HepG2 (cell line): Measurements from ENCODE around the gene PHACTR3. TPM values are rescaled to one million over a fixed set of nuclear protein-coding genes. Genes with fewer than 3 reads are reported as not detected.

Experiments used
- ATAC-seq: fragments of 200-7000 bp; cut with Tn5 transposase; 3 replicates; pipeline ENCODE4 v1.9.1; 2020; ENCODE audit warnings: mild to moderate bottlenecking, moderate library complexity
- BruUV-seq: library from RNA; stranded (reverse); fragments of 400-500 nt; replicated peaks from 2 replicates; lab custom pipeline; 2021; lab: Mats Ljungman, UMichigan
- CTCF ChIA-PET: fragments of 300-600 bp; formaldehyde crosslinking; extraction: SDS; loops from one replicate; lab custom pipeline; 2021; ENCODE audit warnings: low total read pairs, inconsistent platforms, low intra/inter-chr PET ratio; lab: Yijun Ruan, JAX
- POLR2A ChIA-PET: fragments of 350-600 bp; sonication (Branson Sonifier 250); formaldehyde crosslinking; loops from one replicate; lab custom pipeline; 2020; ENCODE audit warnings: antibody characterized with exemption, inconsistent platforms; lab: Yijun Ruan, JAX
- DNase-seq: peaks from one replicate; pipeline ENCODE4 v3.0.0-alpha.2; 2015; ENCODE audit warnings: low spot score
- FAIRE-seq: peaks from 3 replicates; lab custom pipeline; 2011; peaks lifted over from hg19 to GRCh38; lab: Jason Lieb, UNC
- H2AFZ ChIP-seq: one replicate; pipeline ENCODE4 v1.6.1; 2011; ENCODE audit warnings: low read length, inconsistent platforms
- H3K27ac ChIP-seq: fragments of 300-600 bp; 3 replicates; pipeline ENCODE4 v1.8.0; 2011; ENCODE audit warnings: mixed run types, mild to moderate bottlenecking, mixed read lengths, low read length, inconsistent platforms; ENCODE audit not compliant: insufficient read depth; ENCODE audit errors: extremely low read length
- H3K27me3 ChIP-seq, 2 experiments: fragments of 200-600 bp in 1 of 2; 2 replicates in 1 of 2; 3 replicates in 1 of 2; pipeline versions ENCODE4 v1.6.0 to v1.8.0; 2011; ENCODE audit warnings: low read length in 2 of 2, mild to moderate bottlenecking in 2 of 2, moderate library complexity in 2 of 2, inconsistent platforms in 1 of 2; ENCODE audit not compliant: insufficient read depth in 2 of 2, control insufficient read depth in 1 of 2
- H3K36me3 ChIP-seq, 2 experiments: fragments of 200-600 bp in 1 of 2; replicated peaks in 1 of 2; 2 replicates in 1 of 2; 3 replicates in 1 of 2; pipeline versions ENCODE4 v1.5.1 to v1.8.0; 2011; ENCODE audit warnings: low read length in 2 of 2, inconsistent platforms in 1 of 2; ENCODE audit not compliant: insufficient read depth in 2 of 2, control insufficient read depth in 1 of 2
- H3K4me1 ChIP-seq: 2 replicates; pipeline ENCODE4 v1.5.1; 2012; ENCODE audit warnings: low read length, inconsistent platforms; ENCODE audit not compliant: insufficient read depth
- H3K4me2 ChIP-seq: 2 replicates; pipeline ENCODE4 v1.6.0; 2011; ENCODE audit warnings: low read depth, low read length, inconsistent platforms
- H3K4me3 ChIP-seq, 3 experiments: fragments of 200-600 bp in 1 of 3; sonication (generic), shearing (Covaris generic) in 1 of 3; replicated peaks in 1 of 3; 2 replicates each; pipeline ENCODE4 v1.5.1; 2011 to 2016; ENCODE audit warnings: low read length in 3 of 3, inconsistent platforms in 2 of 3, low read depth in 2 of 3, mild to moderate bottlenecking in 2 of 3, control low read depth in 1 of 3, mixed read lengths in 1 of 3; ENCODE audit not compliant: insufficient read depth in 1 of 3
- H3K79me2 ChIP-seq: one replicate; pipeline ENCODE4 v1.6.1; 2011; ENCODE audit warnings: low read length, inconsistent platforms; ENCODE audit not compliant: insufficient read depth
- H3K9ac ChIP-seq: 2 replicates; pipeline ENCODE4 v1.6.0; 2011; ENCODE audit warnings: mild to moderate bottlenecking, low read depth, low read length, inconsistent platforms; ENCODE audit not compliant: insufficient read depth
- H3K9me3 ChIP-seq: 2 replicates; pipeline ENCODE4 v1.5.1; 2012; ENCODE audit warnings: mild to moderate bottlenecking, low read length
- H4K20me1 ChIP-seq: 2 replicates; pipeline ENCODE4 v1.6.0; 2011; ENCODE audit warnings: inconsistent platforms, mild to moderate bottlenecking, low read length, moderate library complexity; ENCODE audit not compliant: insufficient read depth
- ZMYM3 ChIP-seq: sonication (generic); formaldehyde crosslinking; IDR thresholded peaks from 2 replicates; pipeline ENCODE4 v1.5.1; 2020; ENCODE audit warnings: mild to moderate bottlenecking, missing genetic modification reagents
- WGBS: methylation state at CpG from one replicate; pipeline ENCODE4 v1.1.6; 2017; ENCODE audit warnings: low lambda C conversion rate; 5-methylcytosine and 5-hydroxymethylcytosine counted together
- in situ Hi-C: cut with HindIII; loops from 2 replicates; pipeline ENCODE4 v1.10.0; 2017; ENCODE audit warnings: low pct_unique_long_range_greater_than_20kb; ENCODE audit not compliant: extremely low pct_ligation_motif_present
- intact Hi-C: fragments of 100-400 bp; cut with micrococcal nuclease; formaldehyde crosslinking; loops from one replicate; pipeline ENCODE4 v1.10.0; 2022; ENCODE audit not compliant: unreplicated experiment
- polyA plus RNA-seq, 8 experiments: library from polyadenylated mRNA; depleted of rRNA in 3 of 8; stranded (reverse) in 7 of 8; unstranded in 1 of 8; fragments of >200 nt; fragmentation: Illumina TruSeq in 4 of 8; extraction: Trizol in 4 of 8; gene quantifications; 2 replicates each; pipeline versions ENCODE4 v1.2.1 to v1.2.3, GENCODE V29; 2011 to 2016; ENCODE audit warnings: low read depth in 4 of 8, missing spikeins in 1 of 8, mixed read lengths in 1 of 8; ENCODE audit not compliant: insufficient read depth in 1 of 8
- total RNA-seq, 5 experiments: library from RNA; depleted of rRNA; stranded (reverse); fragments of >200 nt; fragmentation: Illumina TruSeq; extraction: Trizol; gene quantifications; 2 replicates each; pipeline ENCODE4 v1.2.3, GENCODE V29; 2016; ENCODE audit warnings: low read depth in 1 of 5
- TF ChIP-seq, protein P1 (sequence below): sonication (generic); formaldehyde crosslinking; IDR thresholded peaks from 2 replicates; pipeline ENCODE4 v1.4.0; 2020; ENCODE audit warnings: low read depth, mild to moderate bottlenecking, missing genetic modification reagents
- TF ChIP-seq, protein P2 (sequence below): IDR thresholded peaks from 2 replicates; pipeline ENCODE4 v1.6.1; 2016; ENCODE audit warnings: low read depth, missing genetic modification reagents, missing compliant biosample characterization

Gene PHACTR3
- total and polyA plus RNA-seq, 2 of the 13 experiments (the other 11 are each of a cell fraction or from before 2014, with no cell fraction given) = not detected

DNA sequence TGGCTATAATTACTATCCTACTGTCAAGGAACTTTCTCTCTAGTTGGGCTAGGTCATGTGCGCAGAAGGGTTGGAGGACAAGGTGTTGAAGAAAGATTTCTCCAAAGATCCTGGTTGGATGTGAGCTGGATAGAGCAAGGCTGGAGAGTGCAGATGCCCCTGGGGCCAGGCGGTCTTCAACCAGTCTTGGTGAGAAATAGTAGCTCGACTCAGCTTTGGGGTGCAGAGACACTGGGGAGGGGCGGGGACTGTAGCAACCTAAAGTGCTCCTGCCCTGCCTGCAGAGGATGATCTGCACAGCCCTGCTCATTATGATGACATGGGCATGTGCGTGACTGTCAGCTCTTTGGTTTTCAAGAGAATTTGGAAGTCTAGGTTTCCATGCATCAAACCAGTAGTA, 35.9 kb downstream of the PHACTR3 start:
- intact Hi-C loops (no loop called here), in situ Hi-C loops (no loop called here)
- Histone ChIP-seq H3K4me3 (no peak overlapping the region), H4K20me1 (no peaks in the 10 kb centered on the region), H3K27ac (no peak overlapping the region), H3K27me3 (peaks cover 0 to 21% of the 10 kb centered on the region in 2 experiments; a peak in 2 of 5 replicates), H3K9me3 (no peaks in the 10 kb centered on the region), H2AFZ (no peak overlapping the region), H3K9ac (no peak overlapping the region), H3K36me3 (no peaks in the 10 kb centered on the region), H3K79me2 (no peaks in the 10 kb centered on the region), H3K4me2 (no peak overlapping the region), H3K4me1 (no peaks in the 10 kb centered on the region)
- POLR2A ChIA-PET = no interaction called here
- DNase-seq (no peak), ATAC-seq (no peak), FAIRE-seq (no peak)
- no TSS peak for BruUV-seq
- WGBS = 13% methylated on average over 5 of the region's 5 CpGs
- TF ChIP-seq, protein P1, sequence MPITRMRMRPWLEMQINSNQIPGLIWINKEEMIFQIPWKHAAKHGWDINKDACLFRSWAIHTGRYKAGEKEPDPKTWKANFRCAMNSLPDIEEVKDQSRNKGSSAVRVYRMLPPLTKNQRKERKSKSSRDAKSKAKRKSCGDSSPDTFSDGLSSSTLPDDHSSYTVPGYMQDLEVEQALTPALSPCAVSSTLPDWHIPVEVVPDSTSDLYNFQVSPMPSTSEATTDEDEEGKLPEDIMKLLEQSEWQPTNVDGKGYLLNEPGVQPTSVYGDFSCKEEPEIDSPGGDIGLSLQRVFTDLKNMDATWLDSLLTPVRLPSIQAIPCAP (CRISPR knock-in tag) = no peak
- TF ChIP-seq, protein P2, sequence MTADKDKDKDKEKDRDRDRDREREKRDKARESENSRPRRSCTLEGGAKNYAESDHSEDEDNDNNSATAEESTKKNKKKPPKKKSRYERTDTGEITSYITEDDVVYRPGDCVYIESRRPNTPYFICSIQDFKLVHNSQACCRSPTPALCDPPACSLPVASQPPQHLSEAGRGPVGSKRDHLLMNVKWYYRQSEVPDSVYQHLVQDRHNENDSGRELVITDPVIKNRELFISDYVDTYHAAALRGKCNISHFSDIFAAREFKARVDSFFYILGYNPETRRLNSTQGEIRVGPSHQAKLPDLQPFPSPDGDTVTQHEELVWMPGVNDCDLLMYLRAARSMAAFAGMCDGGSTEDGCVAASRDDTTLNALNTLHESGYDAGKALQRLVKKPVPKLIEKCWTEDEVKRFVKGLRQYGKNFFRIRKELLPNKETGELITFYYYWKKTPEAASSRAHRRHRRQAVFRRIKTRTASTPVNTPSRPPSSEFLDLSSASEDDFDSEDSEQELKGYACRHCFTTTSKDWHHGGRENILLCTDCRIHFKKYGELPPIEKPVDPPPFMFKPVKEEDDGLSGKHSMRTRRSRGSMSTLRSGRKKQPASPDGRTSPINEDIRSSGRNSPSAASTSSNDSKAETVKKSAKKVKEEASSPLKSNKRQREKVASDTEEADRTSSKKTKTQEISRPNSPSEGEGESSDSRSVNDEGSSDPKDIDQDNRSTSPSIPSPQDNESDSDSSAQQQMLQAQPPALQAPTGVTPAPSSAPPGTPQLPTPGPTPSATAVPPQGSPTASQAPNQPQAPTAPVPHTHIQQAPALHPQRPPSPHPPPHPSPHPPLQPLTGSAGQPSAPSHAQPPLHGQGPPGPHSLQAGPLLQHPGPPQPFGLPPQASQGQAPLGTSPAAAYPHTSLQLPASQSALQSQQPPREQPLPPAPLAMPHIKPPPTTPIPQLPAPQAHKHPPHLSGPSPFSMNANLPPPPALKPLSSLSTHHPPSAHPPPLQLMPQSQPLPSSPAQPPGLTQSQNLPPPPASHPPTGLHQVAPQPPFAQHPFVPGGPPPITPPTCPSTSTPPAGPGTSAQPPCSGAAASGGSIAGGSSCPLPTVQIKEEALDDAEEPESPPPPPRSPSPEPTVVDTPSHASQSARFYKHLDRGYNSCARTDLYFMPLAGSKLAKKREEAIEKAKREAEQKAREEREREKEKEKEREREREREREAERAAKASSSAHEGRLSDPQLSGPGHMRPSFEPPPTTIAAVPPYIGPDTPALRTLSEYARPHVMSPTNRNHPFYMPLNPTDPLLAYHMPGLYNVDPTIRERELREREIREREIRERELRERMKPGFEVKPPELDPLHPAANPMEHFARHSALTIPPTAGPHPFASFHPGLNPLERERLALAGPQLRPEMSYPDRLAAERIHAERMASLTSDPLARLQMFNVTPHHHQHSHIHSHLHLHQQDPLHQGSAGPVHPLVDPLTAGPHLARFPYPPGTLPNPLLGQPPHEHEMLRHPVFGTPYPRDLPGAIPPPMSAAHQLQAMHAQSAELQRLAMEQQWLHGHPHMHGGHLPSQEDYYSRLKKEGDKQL (CRISPR knock-in tag) = no peak
- no peak for TF ChIP-seq ZMYM3 (CRISPR knock-in tag)
- CTCF ChIA-PET = no interaction called here
